ENCODE results near the gene ADCY3.

The ADCY3 gene

GRCh38 chr2:24920098-24920808 lies at the start of gene ADCY3:
Gene ADCY3, minus strand, starts transcription at chr2:24920237. Its CDS starts 1,250 bp downstream, at chr2:24918987.
- in situ Hi-C loops (cut with HindIII; ENCODE audit: low sequenced_read_pairs), result no loop called here

GRCh38 chr2:24969784-24970183 lies 49.7 kb upstream of the ADCY3 start:
- in situ Hi-C loops (cut with HindIII; ENCODE audit: low sequenced_read_pairs), result no loop called here

- in situ Hi-C loops (cut with HindIII; ENCODE audit: low sequenced_read_pairs), result no loop called here
Measured at GRCh38 chr2:24961903-24962302, 41.9 kb upstream of the ADCY3 start.

GRCh38 chr2:24959761-24960160 lies 39.7 kb upstream of the ADCY3 start:
- in situ Hi-C loops (cut with HindIII; ENCODE audit: low sequenced_read_pairs), result no loop called here

- in situ Hi-C loops (cut with HindIII; ENCODE audit: low sequenced_read_pairs), result no loop called here
Measured at GRCh38 chr2:24958411-24958935, 38.4 kb upstream of the ADCY3 start.

- in situ Hi-C loops (cut with HindIII; ENCODE audit: low sequenced_read_pairs), result no loop called here
Measured at GRCh38 chr2:24957976-24958375, 37.9 kb upstream of the ADCY3 start.

GRCh38 chr2:24957221-24957620 lies 37.2 kb upstream of the ADCY3 start:
- in situ Hi-C loops (cut with HindIII; ENCODE audit: low sequenced_read_pairs), result no loop called here

- in situ Hi-C loops (cut with HindIII; ENCODE audit: low sequenced_read_pairs), result no loop called here
Measured at GRCh38 chr2:24955921-24956320, 35.9 kb upstream of the ADCY3 start.

- in situ Hi-C loops (cut with HindIII; ENCODE audit: low sequenced_read_pairs), result no loop called here
Measured at GRCh38 chr2:24955232-24955631, 35.2 kb upstream of the ADCY3 start.

- in situ Hi-C loops (cut with HindIII; ENCODE audit: low sequenced_read_pairs), result no loop called here
Measured at GRCh38 chr2:24950102-24950501, 30.1 kb upstream of the ADCY3 start.

- in situ Hi-C loops (cut with HindIII; ENCODE audit: low sequenced_read_pairs), result no loop called here
Measured at GRCh38 chr2:24948506-24948905, 28.5 kb upstream of the ADCY3 start.

GRCh38 chr2:24947561-24948157 lies 27.6 kb upstream of the ADCY3 start:
- in situ Hi-C loops (cut with HindIII; ENCODE audit: low sequenced_read_pairs), result no loop called here

- in situ Hi-C loops (cut with HindIII; ENCODE audit: low sequenced_read_pairs), result no loop called here
Measured at GRCh38 chr2:24945907-24946306, 25.9 kb upstream of the ADCY3 start.

GRCh38 chr2:24943427-24944053 lies 23.5 kb upstream of the ADCY3 start:
- in situ Hi-C loops (cut with HindIII; ENCODE audit: low sequenced_read_pairs), result no loop called here

GRCh38 chr2:24939353-24939752 lies 19.3 kb upstream of the ADCY3 start:
- in situ Hi-C loops (cut with HindIII; ENCODE audit: low sequenced_read_pairs), result no loop called here

GRCh38 chr2:24937236-24937635 lies 17.2 kb upstream of the ADCY3 start:
- in situ Hi-C loops (cut with HindIII; ENCODE audit: low sequenced_read_pairs), result no loop called here

- in situ Hi-C loops (cut with HindIII; ENCODE audit: low sequenced_read_pairs), result no loop called here
Measured at GRCh38 chr2:24935145-24935544, 15.1 kb upstream of the ADCY3 start.

GRCh38 chr2:24932715-24933114 lies 12.7 kb upstream of the ADCY3 start:
- in situ Hi-C loops (cut with HindIII; ENCODE audit: low sequenced_read_pairs), result no loop called here

GRCh38 chr2:24930768-24931167 lies 10.7 kb upstream of the ADCY3 start:
- in situ Hi-C loops (cut with HindIII; ENCODE audit: low sequenced_read_pairs), result no loop called here

- in situ Hi-C loops (cut with HindIII; ENCODE audit: low sequenced_read_pairs), result no loop called here
Measured at GRCh38 chr2:24929230-24929629, 9.2 kb upstream of the ADCY3 start.

GRCh38 chr2:24928036-24928435 lies 8.0 kb upstream of the ADCY3 start:
- in situ Hi-C loops (cut with HindIII; ENCODE audit: low sequenced_read_pairs), result no loop called here
